Stimulated activated CD8-positive, alpha-beta memory T cell treated with anti-CD3 and anti-CD28 coated beads, Interleukin-7, amount 100 ng/mL, for 4 hours (primary cell): Measurements from ENCODE around the gene DNAJC1.
"Not testable (repeated sequence)": the region's sequence is repeated elsewhere in the genome, so short reads cannot be mapped to it uniquely, and the experiment has no call there.

Experiments
- DNase-seq, 2 donors: peaks; one replicate each; pipeline ENCODE4 v3.0.0-alpha.2; 2020; ENCODE audit warnings: low read depth in 2 of 2

The DNAJC1 gene

GRCh38 chr10:21904930-21905329, 98.6 kb downstream of the DNAJC1 start:
- no peak for DNase-seq

DNA sequence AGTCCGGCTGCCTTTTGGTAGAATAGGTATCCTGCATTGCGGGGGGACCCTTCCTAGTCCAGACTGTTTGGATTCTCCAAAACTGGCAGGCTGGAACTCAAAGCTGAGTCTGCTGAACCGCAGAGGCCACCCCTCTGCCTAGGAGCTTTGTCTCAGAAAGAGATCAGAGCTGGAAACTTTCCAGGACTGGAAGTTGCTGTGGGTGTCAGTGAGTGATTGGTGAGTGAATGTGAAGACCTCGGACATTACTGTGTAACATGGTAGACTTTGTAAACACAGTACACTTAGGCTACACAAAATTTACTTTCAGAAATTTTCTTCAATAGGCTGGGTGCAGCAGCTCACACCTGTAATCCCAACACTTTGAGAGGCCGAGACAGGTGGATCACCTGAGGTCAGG, 103.8 kb downstream of the DNAJC1 start:
- no peak for DNase-seq

DNA sequence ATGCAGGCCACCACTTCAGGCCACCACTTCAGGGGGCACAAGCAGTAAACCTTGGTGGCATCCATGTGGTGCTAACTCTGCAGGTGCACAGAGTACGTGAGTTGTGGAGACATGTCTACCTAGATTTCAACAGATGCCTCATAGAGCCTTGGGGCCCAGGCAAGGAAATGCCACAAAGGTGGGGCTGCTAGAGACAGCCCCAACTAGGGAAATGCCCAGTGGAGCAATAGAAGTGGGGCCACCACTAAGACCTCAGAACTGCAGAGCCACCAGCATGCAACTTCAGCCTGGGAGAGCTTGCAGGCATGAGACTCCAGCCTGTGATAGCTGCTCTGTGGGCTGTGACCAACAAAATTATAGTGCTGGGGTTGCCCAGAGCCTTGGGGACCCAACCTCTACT, 107.6 kb downstream of the DNAJC1 start:
- no peak for DNase-seq

GRCh38 chr10:21894648-21895342, 108.7 kb downstream of the DNAJC1 start:
- DNase-seq = no peak

DNA sequence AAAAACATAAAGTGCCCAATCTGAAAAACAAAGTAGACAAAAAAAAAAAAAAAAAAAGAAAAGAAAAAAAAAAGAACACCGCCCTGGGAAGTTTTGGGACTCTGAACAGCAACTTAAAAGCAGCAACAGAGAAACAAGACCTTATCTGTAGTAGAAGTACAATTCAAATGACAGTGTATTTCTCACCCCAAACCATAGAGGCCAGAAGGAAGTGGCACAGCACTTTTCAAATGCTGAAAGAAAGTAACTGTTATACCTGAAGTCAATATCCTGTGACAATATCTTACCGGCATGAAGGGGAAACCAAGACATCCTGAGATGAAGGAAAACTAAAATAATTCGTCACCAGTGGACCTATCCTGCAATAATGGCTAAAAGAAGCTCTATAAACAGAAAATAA, 112.1 kb downstream of the DNAJC1 start:
- DNase-seq = no peak

- no peak for DNase-seq
Measured at GRCh38 chr10:21889477-21890275, 113.9 kb downstream of the DNAJC1 start.

GRCh38 chr10:21888959-21889358, 114.6 kb downstream of the DNAJC1 start:
- DNase-seq = peak in 1 of 2 donors; percentile 8

DNA sequence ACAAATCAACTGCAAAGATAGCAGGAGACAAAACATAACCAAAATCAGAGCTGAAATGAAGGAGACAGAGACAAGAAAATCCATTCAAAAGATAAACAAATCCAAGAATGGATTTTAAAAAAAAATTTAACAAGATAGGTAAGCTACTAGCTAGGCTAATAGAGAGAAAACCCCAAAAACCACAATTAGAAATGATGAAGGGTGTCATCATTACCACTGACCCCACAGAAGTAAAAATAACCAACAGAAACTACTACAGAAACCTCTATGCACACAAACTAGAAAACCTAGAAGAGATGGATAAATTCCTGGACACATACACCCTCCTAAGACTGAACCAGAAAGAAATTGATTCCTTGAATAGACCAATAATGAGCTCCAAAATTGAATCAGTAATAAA, 117.6 kb downstream of the DNAJC1 start:
- DNase-seq = no peak

- no peak for DNase-seq
Measured at GRCh38 chr10:21873198-21873597, 130.3 kb downstream of the DNAJC1 start.

DNA sequence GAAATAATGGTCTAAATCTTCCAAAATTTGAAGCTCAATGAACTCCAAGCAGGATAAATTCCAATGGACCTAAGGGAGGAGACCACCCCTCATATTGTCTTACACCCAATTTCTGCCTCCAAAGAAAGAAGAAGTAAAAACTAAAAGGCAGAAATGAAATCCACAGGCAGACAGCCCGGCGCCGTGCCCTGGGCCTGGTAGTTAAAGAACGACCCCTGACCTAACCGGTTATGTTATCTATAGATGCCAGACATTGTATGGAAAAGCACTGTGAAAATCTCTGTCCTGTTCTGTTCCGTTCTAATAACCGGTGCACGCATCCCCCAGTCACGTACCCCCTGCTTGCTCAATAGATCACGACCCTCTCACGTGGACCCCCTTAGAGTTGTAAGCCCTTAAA, 130.8 kb downstream of the DNAJC1 start:
- DNase-seq = not testable (repeated sequence)

DNA sequence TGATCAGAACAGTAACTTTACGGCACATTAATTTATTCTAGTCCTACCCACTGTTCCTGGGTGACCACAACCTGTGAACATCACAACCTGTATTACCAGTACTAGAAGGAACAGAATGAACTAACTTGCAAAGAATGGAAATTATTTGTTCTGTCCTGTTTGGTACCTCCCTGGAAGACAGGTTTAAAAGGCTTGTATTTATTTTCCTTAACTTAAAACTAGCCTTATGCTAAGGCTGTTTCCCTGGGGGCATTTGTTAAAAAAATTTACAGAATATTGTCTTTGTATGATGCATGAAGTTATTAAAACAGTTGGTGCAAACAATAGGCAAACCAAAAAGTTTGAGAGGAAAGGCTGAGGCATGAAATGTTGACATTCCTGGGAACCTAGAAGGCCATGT, 132.7 kb downstream of the DNAJC1 start:
- DNase-seq = no peak

DNA sequence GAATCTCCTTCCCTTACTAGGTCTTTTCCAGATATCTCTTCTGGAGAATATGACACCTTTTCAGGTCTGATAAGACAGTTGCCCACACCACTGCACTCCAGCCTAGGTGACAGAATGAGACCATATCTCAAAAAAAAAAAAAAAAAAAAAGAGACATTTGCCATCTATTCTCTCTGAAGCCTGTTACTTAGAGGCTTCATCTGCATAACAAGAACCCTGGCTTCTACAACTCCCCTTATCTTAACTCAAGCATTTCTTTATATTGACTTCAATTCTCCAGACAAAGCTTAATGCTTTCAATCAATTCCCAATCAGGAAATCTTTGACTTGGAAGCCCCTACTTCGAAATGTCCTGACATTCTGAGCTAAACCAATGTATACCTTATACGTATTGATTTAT, 134.4 kb downstream of the DNAJC1 start:
- not testable (repeated sequence) for DNase-seq

DNA sequence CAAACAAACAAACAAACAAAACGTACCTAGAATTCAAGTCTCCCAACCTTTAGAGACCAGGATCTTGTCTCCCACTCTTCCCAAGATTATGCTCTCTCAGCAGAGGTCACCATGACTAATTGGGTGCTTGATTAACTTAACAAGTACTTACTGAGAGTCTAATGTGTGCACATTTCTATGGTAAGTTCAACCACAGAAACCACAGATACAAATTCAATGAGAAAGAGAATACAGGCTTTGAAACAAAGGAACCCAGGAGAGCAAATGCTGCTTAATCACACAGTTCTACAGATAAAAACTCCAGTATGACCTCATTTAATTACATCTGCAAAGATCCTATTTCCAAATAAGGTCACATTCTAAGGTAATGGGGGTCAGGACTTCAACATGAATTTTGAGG, 142.8 kb downstream of the DNAJC1 start:
- DNase-seq = no peak

- DNase-seq = no peak
Measured at GRCh38 chr10:21858455-21858854, 145.1 kb downstream of the DNAJC1 start.

DNA sequence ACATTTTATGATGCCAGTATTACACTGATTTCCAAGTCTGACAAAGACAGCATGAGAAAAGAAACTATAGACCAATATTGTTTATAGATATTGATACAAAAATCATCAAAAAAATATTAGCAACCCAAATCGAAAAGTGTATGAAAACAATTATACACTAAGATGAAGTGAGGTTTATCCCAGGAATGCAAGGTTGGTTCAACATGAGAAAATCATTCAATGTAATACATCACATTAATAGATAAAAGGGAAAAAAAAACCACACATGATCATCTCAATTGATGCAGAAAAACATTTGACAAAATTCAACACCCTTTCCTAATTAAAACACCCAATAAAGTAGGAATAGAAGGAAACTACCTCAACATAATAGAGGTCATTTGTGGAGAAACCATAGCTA, 153.9 kb downstream of the DNAJC1 start:
- no peak for DNase-seq

GRCh38 chr10:21843645-21844044, 159.9 kb downstream of the DNAJC1 start:
- no peak for DNase-seq

- not testable (repeated sequence) for DNase-seq
Measured at GRCh38 chr10:21841273-21841672, 162.3 kb downstream of the DNAJC1 start.

- DNase-seq = not testable (repeated sequence)
Measured at GRCh38 chr10:21837487-21837886, 166.0 kb downstream of the DNAJC1 start.

GRCh38 chr10:21834574-21834973, 169.0 kb downstream of the DNAJC1 start:
- DNase-seq = not testable (repeated sequence)

DNA sequence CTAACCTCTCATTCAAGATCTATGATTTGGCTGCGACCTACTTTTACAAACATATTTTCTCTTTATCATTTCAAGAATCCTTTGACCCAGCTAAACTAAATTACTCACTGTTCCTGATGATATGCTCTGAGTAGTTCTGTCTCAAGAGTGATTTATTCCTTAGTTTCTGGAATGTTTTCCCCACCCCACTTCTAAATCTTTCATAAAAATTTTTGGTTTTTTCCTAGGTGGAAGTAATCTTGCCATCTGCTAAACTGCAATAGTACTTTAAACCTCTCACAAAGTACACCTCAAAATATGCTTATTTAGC, 170.8 kb downstream of the DNAJC1 start:
- DNase-seq = no peak

- DNase-seq = no peak
Measured at GRCh38 chr10:21831986-21832820, 171.3 kb downstream of the DNAJC1 start.

- DNase-seq = no peak
Measured at GRCh38 chr10:21830037-21830436, 173.5 kb downstream of the DNAJC1 start.

DNA sequence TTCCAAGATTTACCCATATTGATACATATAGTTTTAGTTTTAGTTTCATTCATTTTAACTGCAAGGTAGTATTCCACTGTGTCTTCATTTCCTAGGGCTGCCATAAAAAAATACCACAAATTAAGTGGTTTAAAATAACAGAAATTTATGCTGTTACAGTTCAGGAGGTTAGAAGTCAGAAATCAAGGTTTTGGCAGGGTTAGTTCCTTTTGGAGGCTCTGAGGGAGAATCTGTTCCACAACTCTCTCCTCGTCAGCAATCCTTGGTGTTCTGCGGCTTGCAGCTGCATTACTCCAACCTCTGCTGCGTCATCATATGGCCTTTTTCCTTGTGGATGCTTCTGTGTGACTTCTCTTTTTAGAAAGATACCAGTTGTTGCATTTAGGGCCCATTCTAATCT, 176.2 kb downstream of the DNAJC1 start:
- DNase-seq = no peak
